Measurements from ENCODE around the gene LBHD1.
"Not testable (repeated sequence)": the region's sequence is repeated elsewhere in the genome, so short reads cannot be mapped to it uniquely, and the experiment has no call there.

LBHD1 gene

DNA sequence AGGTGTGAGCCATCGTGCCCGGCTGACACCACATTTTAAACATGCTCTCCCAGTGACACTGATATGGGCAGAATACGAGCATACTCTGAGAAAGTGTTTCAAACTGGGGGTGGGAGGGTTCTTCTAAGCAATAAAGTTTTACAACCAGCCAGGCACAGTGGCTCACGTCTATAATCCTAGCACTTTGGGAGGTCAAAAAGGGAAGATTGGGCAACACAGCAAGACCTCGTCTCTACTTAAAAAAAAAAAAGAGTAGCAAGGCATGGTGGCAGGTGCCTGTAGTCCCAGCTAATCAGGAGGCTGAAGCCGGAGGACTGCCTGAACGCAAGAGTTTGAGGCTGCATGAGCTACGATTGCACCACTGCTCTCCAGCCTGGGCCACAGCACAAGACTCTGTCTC lies 27.8 kb downstream of the LBHD1 start:
- no peak for TF ChIP-seq POLR2A (IDR thresholded peaks at IDR 0.05; ENCODE audit: low read depth, low read length)
- no peak for FAIRE-seq
- DNase-seq (ENCODE audit: insufficient read length, low spot score), result no peak

DNA sequence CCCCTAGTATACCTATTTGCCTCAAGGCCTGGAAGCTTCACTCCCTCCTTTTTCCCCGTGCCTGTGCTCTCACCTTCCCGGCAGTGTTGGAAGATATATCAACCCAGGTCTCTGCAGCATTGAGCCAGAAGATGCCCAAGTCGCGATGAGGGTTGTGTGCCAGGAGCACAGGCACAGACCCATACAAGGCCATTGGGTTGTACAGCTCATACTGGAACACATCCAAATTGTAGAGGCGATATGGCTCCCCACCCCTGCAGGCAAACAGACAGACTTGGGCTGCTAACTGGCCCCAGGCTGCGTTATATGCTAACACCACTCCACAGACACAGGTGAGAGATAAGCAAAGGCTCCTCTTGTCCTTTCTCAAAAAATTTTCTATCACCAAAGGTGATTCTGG lies 39.6 kb downstream of the LBHD1 start:
- FAIRE-seq (no peak), DNase-seq (ENCODE audit: insufficient read length, low spot score) (no peak)
- no peak for TF ChIP-seq POLR2A (IDR thresholded peaks at IDR 0.05; ENCODE audit: low read depth, low read length)

DNA sequence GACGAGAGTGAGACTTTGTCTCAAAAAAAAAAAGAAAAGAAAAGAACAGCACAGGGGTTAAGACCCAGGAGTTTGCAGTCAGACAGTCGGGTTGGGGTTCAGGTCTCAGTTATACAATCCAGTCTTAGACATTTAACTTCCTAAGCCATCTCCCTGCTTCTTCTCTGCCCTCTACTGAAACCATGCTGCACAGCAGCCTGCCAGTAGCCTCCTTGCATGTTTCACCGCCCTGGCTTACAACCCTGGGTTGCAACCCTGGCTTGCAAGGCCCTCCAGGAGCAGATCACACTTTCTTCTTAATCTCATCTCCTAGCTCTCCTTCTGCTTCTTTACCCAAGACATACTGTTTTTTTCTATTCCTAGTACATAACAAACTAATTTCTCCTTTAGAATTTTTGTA lies 44.4 kb downstream of the LBHD1 start:
- TF ChIP-seq POLR2A (IDR thresholded peaks at IDR 0.05; ENCODE audit: low read depth, low read length), result no peak
- FAIRE-seq (no peak), DNase-seq (ENCODE audit: insufficient read length, low spot score) (no peak)

DNA sequence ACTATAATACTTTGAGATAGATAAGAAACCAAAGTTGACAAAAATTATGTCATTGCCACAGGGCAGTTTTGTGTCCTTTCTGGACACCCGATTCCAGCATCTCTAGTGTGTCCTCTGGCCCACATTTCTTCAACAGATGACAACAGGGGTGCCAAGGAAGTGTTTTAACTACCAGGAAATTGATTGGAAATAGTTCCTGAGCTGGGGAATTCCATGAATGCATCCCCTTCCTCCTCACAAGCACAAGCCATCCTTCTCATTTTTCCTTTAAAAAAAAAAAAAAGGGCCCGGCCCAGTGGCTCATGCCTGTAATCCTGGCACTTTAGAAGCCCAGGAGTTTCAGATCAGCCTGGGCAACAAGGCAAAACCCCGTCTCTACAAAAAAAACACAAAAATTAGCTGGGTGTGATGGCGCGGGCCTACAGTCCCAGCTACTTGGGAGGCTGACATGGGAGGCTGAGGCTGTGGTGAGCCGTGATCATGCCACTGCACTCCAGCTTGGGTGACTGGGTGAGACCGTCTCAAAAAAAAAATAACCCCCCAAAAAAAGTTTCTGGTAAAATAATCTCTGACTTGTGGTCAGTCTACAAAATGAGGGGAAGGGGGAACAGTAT lies 49.5 kb downstream of the LBHD1 start:
- DNase-seq (ENCODE audit: insufficient read length, low spot score) (no peak), FAIRE-seq (no peak)
- no peak for TF ChIP-seq POLR2A (IDR thresholded peaks at IDR 0.05; ENCODE audit: low read depth, low read length)

DNA sequence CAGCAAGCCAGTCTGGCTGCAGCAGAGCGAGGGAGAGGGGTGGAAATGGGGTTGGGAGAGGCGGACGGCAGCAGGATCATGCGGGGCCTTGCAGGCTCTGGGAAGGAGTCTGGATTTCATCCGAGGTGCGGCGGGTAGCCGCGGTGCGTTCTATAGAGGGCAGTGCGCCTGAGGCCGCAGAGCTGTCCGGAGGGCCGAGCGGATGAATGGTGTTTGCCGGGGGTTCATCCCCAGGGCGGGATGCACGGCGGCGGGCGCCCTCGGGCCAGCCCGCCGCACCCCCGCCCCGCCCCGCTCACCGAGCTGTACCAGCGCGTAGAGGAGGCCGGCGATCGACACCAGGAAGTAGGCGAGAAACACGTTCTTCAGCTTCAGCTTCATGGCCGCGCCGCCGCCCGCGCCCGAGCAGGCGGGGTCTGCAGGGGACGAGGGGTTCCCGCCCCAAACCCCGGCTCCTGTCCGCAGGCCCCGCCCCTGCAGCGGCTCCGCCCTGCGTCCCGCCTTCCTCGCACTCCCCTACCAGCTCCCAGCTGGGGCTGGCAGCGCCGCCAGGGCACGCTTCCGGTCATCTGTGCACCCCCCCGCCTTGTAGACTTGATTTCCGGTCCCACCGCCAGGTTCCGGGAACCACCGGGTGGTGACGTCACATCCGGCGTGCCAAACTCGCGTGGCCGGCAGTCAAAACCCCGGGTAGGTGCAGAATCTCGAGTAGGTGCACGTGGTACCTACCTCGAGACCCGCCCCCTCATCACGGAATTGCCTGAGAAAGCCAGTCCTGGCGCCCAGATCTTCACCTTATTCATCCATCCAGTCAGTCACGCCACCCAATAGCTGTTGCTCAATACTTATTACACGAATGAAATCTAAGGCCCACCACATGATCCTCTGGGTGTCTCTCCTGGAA lies 50.2 kb downstream of the LBHD1 start, which contains the start of gene B3GAT3:
Gene B3GAT3 (minus strand): TSS at position 420 of the 904 bp plus-strand sequence. CDS start 39 bp downstream, at position 381.
- peak; percentile 80 for TF ChIP-seq POLR2A (IDR thresholded peaks at IDR 0.05; ENCODE audit: low read depth, low read length)
- FAIRE-seq (no peak), DNase-seq (ENCODE audit: insufficient read length, low spot score) (peak; percentile 97)

DNA sequence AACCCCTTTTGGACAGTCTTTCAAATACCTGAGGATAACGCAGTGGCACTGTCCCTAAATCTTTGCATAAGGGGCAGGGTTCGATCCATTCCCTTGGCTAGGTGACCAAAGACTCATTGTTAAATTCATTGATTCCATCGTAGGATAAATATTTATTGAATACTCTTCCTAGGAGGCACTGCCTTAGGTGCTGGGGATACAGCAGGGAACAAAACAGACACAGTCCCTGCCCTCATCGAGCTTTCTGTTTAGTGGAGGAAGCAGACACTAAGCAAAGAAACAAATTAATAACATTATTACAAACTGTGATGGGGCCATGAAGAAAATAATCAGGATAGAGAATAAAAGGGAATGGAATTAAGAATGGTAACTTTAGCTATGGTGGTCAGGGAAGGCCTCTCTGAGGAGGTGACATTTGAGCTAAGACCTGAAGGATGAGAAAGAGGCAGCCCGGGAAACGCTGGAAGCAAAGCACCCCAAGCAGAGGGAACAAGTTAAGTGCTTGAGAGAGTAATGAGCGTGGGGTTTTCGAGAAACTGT lies 51.0 kb downstream of the LBHD1 start:
- TF ChIP-seq POLR2A (IDR thresholded peaks at IDR 0.05; ENCODE audit: low read depth, low read length), result no peak
- FAIRE-seq (no peak), DNase-seq (ENCODE audit: insufficient read length, low spot score) (no peak)

DNA sequence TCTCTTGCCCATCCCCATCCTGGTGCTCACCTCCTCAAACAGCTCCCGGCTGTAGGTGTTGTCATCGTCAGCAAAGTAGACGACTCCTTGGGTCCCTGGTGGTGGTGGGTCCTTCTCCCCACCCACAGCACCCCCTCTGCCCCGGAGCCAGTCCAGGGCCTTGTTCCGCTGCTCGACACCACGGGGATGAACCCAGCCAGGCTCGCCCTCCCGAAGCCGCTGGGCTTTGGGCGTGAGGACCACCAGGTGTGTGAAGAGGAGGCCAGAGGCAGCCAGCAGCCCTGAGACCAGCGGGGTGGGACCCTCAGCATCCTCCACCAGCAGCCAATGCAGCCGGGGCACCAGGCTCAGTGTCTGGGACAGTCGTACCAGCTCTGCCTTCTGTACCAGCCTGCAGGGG lies 55.1 kb downstream of the LBHD1 start:
- DNase-seq (ENCODE audit: insufficient read length, low spot score); FAIRE-seq: not testable (repeated sequence)

DNA sequence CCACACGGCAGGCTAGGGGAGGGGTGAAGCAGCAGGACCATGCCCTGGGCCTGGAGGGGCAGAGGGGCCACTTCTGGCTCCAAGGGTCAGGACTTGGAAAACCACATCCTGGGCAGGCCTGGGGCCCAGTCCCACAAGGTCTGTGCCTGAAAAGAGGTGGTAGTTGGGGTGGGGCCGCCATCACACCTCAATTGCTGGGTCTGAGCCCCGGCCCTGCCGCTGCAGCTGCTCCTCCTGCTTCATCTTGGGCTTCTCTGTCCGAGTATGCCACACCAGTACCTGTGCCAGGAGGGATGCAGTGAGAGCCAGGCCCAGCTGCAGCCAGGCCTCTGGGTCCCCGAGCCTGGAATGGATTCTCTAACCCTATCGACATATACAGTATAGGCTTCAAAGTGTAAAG lies 56.5 kb downstream of the LBHD1 start:
- no peak for DNase-seq (ENCODE audit: insufficient read length, low spot score)
- no peak for FAIRE-seq
- no peak for TF ChIP-seq POLR2A (IDR thresholded peaks at IDR 0.05; ENCODE audit: low read depth, low read length)

DNA sequence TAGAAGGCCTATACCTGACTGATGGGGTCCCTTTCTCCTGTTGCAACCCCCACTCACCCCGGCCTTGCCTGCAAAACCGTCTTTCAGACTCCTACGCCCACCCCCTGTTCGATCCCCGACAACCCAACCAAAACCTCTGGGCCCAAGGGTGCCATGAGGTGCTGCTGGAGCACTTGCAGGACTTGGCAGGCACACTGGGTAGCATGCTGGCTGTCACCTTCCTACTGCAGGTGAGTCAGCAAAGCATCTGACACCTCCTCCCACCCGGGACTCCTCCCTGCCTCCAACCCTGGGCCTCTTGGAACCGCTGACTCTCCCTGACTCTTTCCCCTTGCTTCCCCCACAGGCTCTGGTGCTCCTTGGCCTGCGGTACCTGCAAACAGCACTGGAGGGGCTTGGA lies 57.8 kb downstream of the LBHD1 start:
- FAIRE-seq (no peak), DNase-seq (ENCODE audit: insufficient read length, low spot score) (peak; percentile 53)
- TF ChIP-seq POLR2A (IDR thresholded peaks at IDR 0.05; ENCODE audit: low read depth, low read length), result no peak

DNA sequence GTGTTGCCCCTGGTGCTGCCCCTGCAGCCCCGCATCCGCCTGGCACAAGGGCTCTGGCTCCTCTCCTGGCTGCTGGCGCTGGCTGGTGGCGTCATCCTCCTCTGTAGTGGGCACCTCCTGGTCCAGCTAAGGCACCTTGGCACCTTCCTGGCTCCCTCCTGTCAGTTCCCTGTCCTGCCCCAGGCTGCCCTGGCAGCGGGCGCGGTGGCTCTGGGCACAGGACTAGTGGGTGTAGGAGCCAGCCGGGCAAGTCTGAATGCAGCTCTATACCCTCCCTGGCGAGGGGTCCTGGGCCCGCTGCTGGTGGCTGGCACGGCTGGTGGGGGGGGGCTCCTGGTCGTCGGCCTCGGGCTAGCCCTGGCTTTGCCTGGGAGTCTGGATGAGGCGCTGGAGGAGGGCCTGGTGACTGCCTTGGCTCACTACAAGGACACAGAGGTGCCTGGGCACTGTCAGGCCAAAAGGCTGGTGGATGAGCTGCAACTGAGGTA lies 58.7 kb downstream of the LBHD1 start:
- DNase-seq (ENCODE audit: insufficient read length, low spot score), result no peak
- FAIRE-seq, result no peak

More for the DNA sequence above, 58.7 kb downstream of the LBHD1 start:
- no peak for TF ChIP-seq POLR2A (IDR thresholded peaks at IDR 0.05; ENCODE audit: low read depth, low read length)
